ENCODE results near the gene GOLGA6L10. TPM values are rescaled to one million over a fixed set of nuclear protein-coding genes. Genes with fewer than 3 reads are reported as not detected.
"Not testable (repeated sequence)": the region's sequence is repeated elsewhere in the genome, so short reads cannot be mapped to it uniquely, and the experiment has no call there.

Gene GOLGA6L10
- total RNA-seq, 1 donor from 2014 or later: 4.3 TPM

- DNase-seq (ENCODE audit: low spot score): not testable (repeated sequence)
Measured at GRCh38 chr15:82300326-82300725, 48.9 kb downstream of the GOLGA6L10 start.

GRCh38 chr15:82299511-82299914, 49.8 kb downstream of the GOLGA6L10 start:
- DNase-seq (ENCODE audit: low spot score): not testable (repeated sequence)

GRCh38 chr15:82298520-82298919, 50.8 kb downstream of the GOLGA6L10 start:
- no peak for DNase-seq (ENCODE audit: low spot score)

DNA sequence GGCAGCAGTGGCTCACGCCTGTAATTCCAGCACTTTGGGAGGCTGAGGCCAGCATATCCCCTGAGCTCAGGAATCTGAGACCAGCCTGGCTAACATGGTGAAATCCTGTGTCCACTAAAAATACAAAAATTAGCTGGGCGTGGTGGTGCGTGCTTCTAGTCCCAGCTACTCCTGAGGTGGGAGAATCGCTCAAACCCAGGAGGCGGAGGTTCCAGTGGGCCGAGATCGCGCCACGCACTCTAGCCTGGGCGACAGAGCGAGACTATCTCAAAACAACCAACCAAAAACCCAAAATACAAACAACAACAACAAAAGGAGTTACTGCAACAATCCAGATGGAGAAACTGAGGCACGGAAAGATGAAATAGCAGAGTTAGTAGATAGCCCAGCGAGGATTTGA, 51.2 kb downstream of the GOLGA6L10 start:
- DNase-seq (ENCODE audit: low spot score): no peak

DNA sequence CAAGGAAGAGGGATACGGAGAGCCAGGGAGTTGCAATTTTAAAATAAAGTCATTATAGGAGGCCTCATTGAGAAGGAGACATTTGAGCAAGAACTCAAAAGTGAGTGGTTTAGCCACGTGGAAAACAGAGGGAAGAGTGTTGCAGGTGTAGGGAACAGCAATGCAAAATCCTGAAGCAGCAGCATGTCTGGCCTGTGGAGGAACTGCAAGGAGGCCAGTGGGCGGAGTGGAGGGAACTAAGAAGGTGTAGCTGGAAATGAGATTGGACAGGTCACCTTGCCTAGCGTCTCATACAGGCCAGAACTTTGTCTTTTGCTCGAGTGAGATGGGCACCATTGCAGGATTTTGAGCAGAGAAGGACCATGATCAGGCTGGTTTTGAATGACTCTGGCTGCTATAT, 51.7 kb downstream of the GOLGA6L10 start:
- no peak for DNase-seq (ENCODE audit: low spot score)

- no peak for DNase-seq (ENCODE audit: low spot score)
Measured at GRCh38 chr15:82294061-82294690, 55.1 kb downstream of the GOLGA6L10 start.

DNA sequence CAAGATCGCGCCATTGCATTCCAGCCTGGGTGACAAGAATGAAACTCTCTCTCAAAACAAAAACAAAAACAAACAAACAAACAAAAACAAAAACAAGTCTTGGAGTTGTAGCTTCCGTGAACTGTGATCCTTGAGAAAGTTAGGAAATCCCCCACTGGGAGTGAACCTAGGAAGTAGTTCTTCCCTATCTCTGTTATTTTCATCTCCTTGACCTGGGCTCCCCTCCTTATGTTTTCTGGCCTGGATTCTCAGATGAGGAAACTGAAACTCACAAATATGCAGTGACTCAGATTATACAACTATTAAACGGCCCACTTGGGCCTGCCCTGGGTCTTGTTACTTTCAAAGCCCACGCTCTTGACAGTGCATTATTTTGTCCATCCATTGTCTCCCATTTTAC, 57.0 kb downstream of the GOLGA6L10 start:
- DNase-seq (ENCODE audit: low spot score): no peak

Other genes with a start within 250 kb of the GOLGA6L10 start
- gene EFL1, start 86.7 kb downstream of the GOLGA6L10 start, total RNA-seq: 21.2 TPM
- gene SAXO2, start 86.7 kb downstream of the GOLGA6L10 start, total RNA-seq: 2.6 TPM
- 7.9 TPM for gene GOLGA6L9, start 80.3 kb upstream of the GOLGA6L10 start, total RNA-seq
- gene RPS17, start 191.0 kb upstream of the GOLGA6L10 start, total RNA-seq: 1,866 TPM

All from ureter (tissue), 1 donor.